ENCODE measurements around the gene HESX1. TPM values are rescaled to one million over a fixed set of nuclear protein-coding genes. Genes with fewer than 3 reads are reported as not detected.

The HESX1 gene
- total and polyA plus RNA-seq, 2 of the 13 experiments (the other 11 are each of a cell fraction or from before 2014, with no cell fraction given), result 0.57 to 0.75 TPM

- no peak for TF ChIP-seq MTERF4 (CRISPR knock-in tag; IDR thresholded peaks at IDR 0.05)
- no peak for TF ChIP-seq MLXIP (CRISPR knock-in tag; IDR thresholded peaks at IDR 0.05; ENCODE audit: borderline replicate concordance)
- no peak for TF ChIP-seq SATB2 (CRISPR knock-in tag; IDR thresholded peaks at IDR 0.05)
- no peak for TF ChIP-seq PCBP1 (IDR thresholded peaks at IDR 0.05; ENCODE audit: borderline replicate concordance, low read depth, low read length)
- no peak for TF ChIP-seq KDM3A (CRISPR knock-in tag; IDR thresholded peaks at IDR 0.05; ENCODE audit: low read depth)
- no peak for TF ChIP-seq TBX2 (CRISPR knock-in tag; IDR thresholded peaks at IDR 0.05; ENCODE audit: borderline replicate concordance)
- TF ChIP-seq ZNF550 (CRISPR knock-in tag; IDR thresholded peaks at IDR 0.05; ENCODE audit: borderline replicate concordance), result no peak
Observed at GRCh38 chr3:57151749-57152148, 48.0 kb downstream of the HESX1 start (continued).

GRCh38 chr3:57151021-57151449 is 48.7 kb downstream of the HESX1 start:
- CTCF ChIA-PET (ENCODE audit: low intra/inter-chr PET ratio, low total read pairs), result no interaction called here
- BruUV-seq (replicated peaks), result no TSS peak
- no peak for FAIRE-seq
- no peak overlapping the region for H2AFZ ChIP-seq (ENCODE audit: low read length)
- DNase-seq (ENCODE audit: low spot score), result no peak
- no peaks in the 10 kb centered on the region for H4K20me1 ChIP-seq (ENCODE audit: insufficient read depth, low read length)
- no peak overlapping the region for H3K9ac ChIP-seq (ENCODE audit: insufficient read depth, low read depth, low read length)
- H3K27me3 ChIP-seq (ENCODE audit: control insufficient read depth in 1 of 2, insufficient read depth in 2 of 2, low read length in 2 of 2), result peaks cover 0 to 25% of the 10 kb centered on the region in 2 experiments; a peak in 4 of 5 replicates
- WGBS (ENCODE audit: low lambda C conversion rate), result 74% methylated on average over 2 of the region's 2 CpGs
- no peaks in the 10 kb centered on the region for H3K79me2 ChIP-seq (ENCODE audit: insufficient read depth, low read length)
- in situ Hi-C loops (cut with HindIII; ENCODE audit: extremely low pct_ligation_motif_present, low pct_unique_long_range_greater_than_20kb), result no loop called here
- H3K36me3 ChIP-seq (replicated peaks in 1 of 2; ENCODE audit: control insufficient read depth in 1 of 2, insufficient read depth in 2 of 2, low read length in 2 of 2), result no peaks in the 10 kb centered on the region
- intact Hi-C loops (cut with micrococcal nuclease; ENCODE audit: unreplicated experiment), result no loop called here
- TF ChIP-seq TBX2 (CRISPR knock-in tag; IDR thresholded peaks at IDR 0.05; ENCODE audit: borderline replicate concordance), result no peak
- no peak overlapping the region for H3K4me3 ChIP-seq (replicated peaks in 1 of 3; ENCODE audit: insufficient read depth in 1 of 3, low read depth in 2 of 3, low read length in 3 of 3)
- H3K4me2 ChIP-seq (ENCODE audit: low read depth, low read length), result no peak overlapping the region
- peaks cover 10% of the 10 kb centered on the region for H3K4me1 ChIP-seq (ENCODE audit: insufficient read depth, low read length)
- POLR2A ChIA-PET, result no interaction called here
- H3K27ac ChIP-seq (ENCODE audit: extremely low read length, insufficient read depth, low read length), result no peak overlapping the region
- H3K9me3 ChIP-seq (ENCODE audit: low read length), result no peaks in the 10 kb centered on the region
- no peak for ATAC-seq
